H9 (cell line): ENCODE data around the gene SLC15A3. TPM values are rescaled to one million over a fixed set of nuclear protein-coding genes. Genes with fewer than 3 reads are reported as not detected.

Source experiments
- DNase-seq: peaks from one replicate; pipeline ENCODE4 v3.0.0-alpha.2; 2017
- H2AFZ ChIP-seq: one replicate; pipeline ENCODE4 v1.6.1; 2013; ENCODE audit warnings: mild to moderate bottlenecking, low read length, control low read depth, moderate library complexity
- H2AK5ac ChIP-seq: 2 replicates; pipeline ENCODE4 v1.6.1; 2013; ENCODE audit warnings: low read length, control low read depth, mixed read lengths; ENCODE audit not compliant: insufficient read length
- H2BK120ac ChIP-seq: one replicate; pipeline ENCODE4 v1.6.1; 2013; ENCODE audit warnings: low read depth, mild to moderate bottlenecking, low read length, control low read depth, inconsistent platforms; ENCODE audit not compliant: poor library complexity, severe bottlenecking
- H2BK12ac ChIP-seq: 2 replicates; pipeline ENCODE4 v1.6.1; 2013; ENCODE audit warnings: low read length, control low read depth, mixed read lengths, low read depth; ENCODE audit not compliant: insufficient read length
- H2BK15ac ChIP-seq: 2 replicates; pipeline ENCODE4 v1.6.1; 2013; ENCODE audit warnings: low read depth, low read length, control low read depth
- H2BK20ac ChIP-seq: one replicate; pipeline ENCODE4 v1.6.1; 2013; ENCODE audit warnings: low read depth, mild to moderate bottlenecking, low read length, control low read depth, inconsistent platforms; ENCODE audit not compliant: poor library complexity, severe bottlenecking
- H2BK5ac ChIP-seq: 2 replicates; pipeline ENCODE4 v1.6.1; 2013; ENCODE audit warnings: low read length, control low read depth, mixed read lengths; ENCODE audit not compliant: insufficient read length
- H3K14ac ChIP-seq: 2 replicates; pipeline ENCODE4 v1.6.1; 2013; ENCODE audit warnings: low read length, control low read depth; ENCODE audit not compliant: insufficient read depth
- H3K18ac ChIP-seq: 2 replicates; pipeline ENCODE4 v1.6.1; 2013; ENCODE audit warnings: low read depth, mild to moderate bottlenecking, mixed read lengths, low read length, control low read depth; ENCODE audit not compliant: insufficient read length
- H3K23ac ChIP-seq: 2 replicates; pipeline ENCODE4 v1.6.1; 2013; ENCODE audit warnings: low read length, control low read depth, mixed read lengths, low read depth; ENCODE audit not compliant: insufficient read length
- H3K23me2 ChIP-seq: 2 replicates; pipeline ENCODE4 v1.6.1; 2013; ENCODE audit warnings: low read depth, mild to moderate bottlenecking, mixed read lengths, low read length, control low read depth; ENCODE audit not compliant: insufficient read length, poor library complexity, severe bottlenecking
- H3K27ac ChIP-seq: 2 replicates; pipeline ENCODE4 v1.5.1; 2013; ENCODE audit warnings: low read length, control low read depth, mixed read lengths, low read depth; ENCODE audit not compliant: insufficient read length
- H3K27me3 ChIP-seq: 2 replicates; pipeline ENCODE4 v1.6.1; 2013; ENCODE audit warnings: low read length, control low read depth, inconsistent platforms; ENCODE audit not compliant: insufficient read depth
- H3K4ac ChIP-seq: 2 replicates; pipeline ENCODE4 v1.6.1; 2013; ENCODE audit warnings: low read depth, mild to moderate bottlenecking, control low read depth, inconsistent platforms, low read length, moderate library complexity
- H3K4me1 ChIP-seq: 2 replicates; pipeline ENCODE4 v1.6.1; 2013; ENCODE audit warnings: low read length, control low read depth, inconsistent platforms; ENCODE audit not compliant: insufficient read depth
- H3K4me2 ChIP-seq: 2 replicates; pipeline ENCODE4 v1.6.1; 2013; ENCODE audit warnings: low read length, control low read depth, mixed read lengths; ENCODE audit not compliant: insufficient read length, insufficient read depth
- H3K56ac ChIP-seq: 2 replicates; pipeline ENCODE4 v1.6.1; 2013; ENCODE audit warnings: low read depth, mild to moderate bottlenecking, mixed read lengths, low read length, control low read depth; ENCODE audit not compliant: insufficient read length
- H3K79me1 ChIP-seq: 2 replicates; pipeline ENCODE4 v1.6.1; 2013; ENCODE audit warnings: low read depth, mild to moderate bottlenecking, moderate library complexity, low read length, control low read depth, inconsistent platforms; ENCODE audit not compliant: insufficient read depth, poor library complexity, severe bottlenecking
- H3K79me2 ChIP-seq: 2 replicates; pipeline ENCODE4 v1.6.1; 2013; ENCODE audit warnings: low read length, control low read depth, inconsistent platforms; ENCODE audit not compliant: insufficient read depth
- H3K9ac ChIP-seq: 2 replicates; pipeline ENCODE4 v1.6.1; 2013; ENCODE audit warnings: low read length, control low read depth, mixed read lengths; ENCODE audit not compliant: insufficient read length; ENCODE audit errors: extremely low read depth
- H3K9me3 ChIP-seq: one replicate; pipeline ENCODE4 v1.6.1; 2013; ENCODE audit warnings: low read depth, low read length, inconsistent platforms; ENCODE audit not compliant: control insufficient read depth
- H3T11ph ChIP-seq: one replicate; pipeline ENCODE4 v1.6.1; 2013; ENCODE audit warnings: mild to moderate bottlenecking, low read length, control low read depth, inconsistent platforms
- H4K20me1 ChIP-seq: one replicate; pipeline ENCODE4 v1.6.1; 2013; ENCODE audit not compliant: control insufficient read depth, insufficient read length, insufficient read depth
- H4K5ac ChIP-seq: 2 replicates; pipeline ENCODE4 v1.6.1; 2013; ENCODE audit warnings: low read depth, mild to moderate bottlenecking, mixed read lengths, low read length, control low read depth; ENCODE audit not compliant: insufficient read length
- H4K8ac ChIP-seq: replicated peaks from 2 replicates; pipeline ENCODE4 v1.6.1; 2013; ENCODE audit warnings: low read length, control low read depth, mixed read lengths, low read depth; ENCODE audit not compliant: insufficient read length
- H4K91ac ChIP-seq: 2 replicates; pipeline ENCODE4 v1.6.1; 2013; ENCODE audit warnings: low read depth, mild to moderate bottlenecking, moderate library complexity, mixed read lengths, low read length, control low read depth; ENCODE audit not compliant: insufficient read length
- H3K27ac Mint-ChIP-seq, 3 experiments: 2 replicates in 2 of 3; 3 replicates in 1 of 3; pipeline ENCODE4 v1.8.0; 2020 to 2021; ENCODE audit warnings: mixed read lengths in 3 of 3, mild to moderate bottlenecking in 1 of 3, moderate library complexity in 1 of 3
- H3K27me3 Mint-ChIP-seq: 2 replicates; pipeline ENCODE4 v1.8.0; 2021; ENCODE audit warnings: low read depth, mild to moderate bottlenecking, moderate library complexity, mixed read lengths
- H3K36me3 Mint-ChIP-seq, 3 experiments: 2 replicates in 2 of 3; 3 replicates in 1 of 3; pipeline ENCODE4 v1.8.0; 2020 to 2021; ENCODE audit warnings: low read depth in 3 of 3, mixed read lengths in 3 of 3; ENCODE audit not compliant: insufficient read depth in 1 of 3
- H3K4me1 Mint-ChIP-seq, 2 experiments: 2 replicates each; pipeline ENCODE4 v1.8.0; 2020; ENCODE audit warnings: mixed read lengths in 2 of 2
- H3K4me3 Mint-ChIP-seq, 2 experiments: 2 replicates in 1 of 2; 3 replicates in 1 of 2; pipeline ENCODE4 v1.8.0; 2020 to 2021; ENCODE audit warnings: mild to moderate bottlenecking in 2 of 2, mixed read lengths in 2 of 2, moderate library complexity in 1 of 2
- H3K9me3 Mint-ChIP-seq, 2 experiments: 2 replicates in 1 of 2; 3 replicates in 1 of 2; pipeline ENCODE4 v1.8.0; 2020; ENCODE audit warnings: mild to moderate bottlenecking in 2 of 2, mixed read lengths in 2 of 2, moderate library complexity in 1 of 2
- CTCF ChIP-seq: fragments of 200-600 bp; sonication (generic); conservative IDR thresholded peaks from 3 replicates; pipeline ENCODE4 v1.8.0; 2021; ENCODE audit warnings: antibody characterized with exemption, mild to moderate bottlenecking
- WGBS: extraction: QIAGEN DNeasy Blood & Tissue Kit; methylation state at CpG from one replicate; pipeline ENCODE4 v1.1.7; 2013; ENCODE audit warnings: missing lambda C conversion rate, low lambda C conversion rate, mixed read lengths; ENCODE audit not compliant: insufficient read length; ENCODE audit errors: extremely low coverage; 5-methylcytosine and 5-hydroxymethylcytosine counted together
- total RNA-seq: library from RNA; stranded (reverse); gene quantifications from 2 replicates; pipeline ENCODE4 v1.2.1, GENCODE V29; 2021

SLC15A3 gene
- total RNA-seq, 1 experiment from 2014 or later, result 7.0 TPM

GRCh38 chr11:60981515-60981914, 29.5 kb upstream of the SLC15A3 start:
- Histone ChIP-seq H3K4me1 (no peaks in the 10 kb centered on the region), H3K27ac (no peak overlapping the region), H4K91ac (no peak overlapping the region), H4K5ac (no peak overlapping the region), H3K14ac (no peak overlapping the region), H3K23me2 (no peaks in the 10 kb centered on the region), H2AFZ (no peak overlapping the region), H3K79me1 (no peaks in the 10 kb centered on the region), H3K4me2 (no peak overlapping the region), H2BK15ac (no peak overlapping the region), H2BK12ac (no peak overlapping the region), H2BK20ac (no peak overlapping the region), H4K20me1 (no peaks in the 10 kb centered on the region), H2BK5ac (no peak overlapping the region), H2AK5ac (no peak overlapping the region), H3K4ac (no peak overlapping the region), H3K18ac (no peak overlapping the region), H3K79me2 (no peaks in the 10 kb centered on the region), H3K56ac (no peak overlapping the region), H3K27me3 (no peaks in the 10 kb centered on the region; the same call in 1 of the 2 replicates), H3T11ph (no peak overlapping the region), H4K8ac (no peak overlapping the region), H3K9me3 (no peaks in the 10 kb centered on the region), H3K9ac (no peak overlapping the region), H2BK120ac (no peak overlapping the region), H3K23ac (no peak overlapping the region)
- Mint-ChIP-seq H3K27ac (no peak overlapping the region; a peak in 1 of 7 replicates), H3K4me3 (no peak overlapping the region), H3K36me3 (no peaks in the 10 kb centered on the region), H3K9me3 (no peaks in the 10 kb centered on the region), H3K27me3 (peaks cover 12% of the 10 kb centered on the region), H3K4me1 (0 out of 4 replicates have a peak, but pooled peaks cover 2 to 6% of the 10 kb centered on the region in 2 experiments)
- no peak for TF ChIP-seq CTCF
- DNase-seq, result no peak
- no CpG with 5 or more reads among the region's 12 CpGs for WGBS
